ENCODE results near the gene SIGLEC1.
A peak's percentile ranks its signal among the peaks of the same experiment; 100 is the strongest.

SIGLEC1 gene

GRCh38 chr20:3705491-3705969, 6.9 kb downstream of the SIGLEC1 start:
- Mint-ChIP-seq H3K36me3 (ENCODE audit: low read depth) (no peaks in the 10 kb centered on the region), H3K9me3 (no peaks in the 10 kb centered on the region), H3K27ac (no peak overlapping the region), H3K27me3 (ENCODE audit: low read depth) (peaks cover 7% of the 10 kb centered on the region), H3K4me3 (no peak overlapping the region), H3K4me1 (peaks cover 5% of the 10 kb centered on the region)
- no peak for TF ChIP-seq CTCF (IDR thresholded peaks at IDR 0.05; ENCODE audit: unreplicated experiment in 3 of 3)

DNA sequence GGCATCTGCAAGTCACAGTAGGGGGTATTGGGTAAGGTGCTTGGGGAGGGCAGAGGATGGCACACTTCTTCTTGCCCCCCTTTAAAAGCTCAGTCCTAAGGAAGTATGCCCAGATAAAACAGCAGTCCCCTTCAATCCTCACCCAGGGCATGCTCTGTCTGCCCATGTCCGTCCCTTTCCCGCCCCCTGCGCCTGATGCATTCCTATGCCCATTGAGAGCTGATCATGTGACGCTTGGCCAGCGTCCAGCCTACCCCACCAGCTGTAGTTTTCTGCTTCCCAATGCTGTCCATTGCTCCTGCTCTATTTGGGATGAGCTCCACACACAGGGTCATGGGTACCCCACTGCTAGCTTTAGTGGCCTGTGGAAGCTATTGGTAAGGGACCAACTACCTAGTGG, 8.3 kb downstream of the SIGLEC1 start:
- no peaks in the 10 kb centered on the region for H3K4me1 Mint-ChIP-seq
- peaks cover 7% of the 10 kb centered on the region for H3K27me3 Mint-ChIP-seq (ENCODE audit: low read depth)
- TF ChIP-seq CTCF (IDR thresholded peaks at IDR 0.05; ENCODE audit: unreplicated experiment in 3 of 3), result no peak
- H3K4me3 Mint-ChIP-seq, result no peak overlapping the region
- H3K36me3 Mint-ChIP-seq (ENCODE audit: low read depth), result no peaks in the 10 kb centered on the region
- H3K9me3 Mint-ChIP-seq, result no peaks in the 10 kb centered on the region
- H3K27ac Mint-ChIP-seq, result no peak overlapping the region

DNA sequence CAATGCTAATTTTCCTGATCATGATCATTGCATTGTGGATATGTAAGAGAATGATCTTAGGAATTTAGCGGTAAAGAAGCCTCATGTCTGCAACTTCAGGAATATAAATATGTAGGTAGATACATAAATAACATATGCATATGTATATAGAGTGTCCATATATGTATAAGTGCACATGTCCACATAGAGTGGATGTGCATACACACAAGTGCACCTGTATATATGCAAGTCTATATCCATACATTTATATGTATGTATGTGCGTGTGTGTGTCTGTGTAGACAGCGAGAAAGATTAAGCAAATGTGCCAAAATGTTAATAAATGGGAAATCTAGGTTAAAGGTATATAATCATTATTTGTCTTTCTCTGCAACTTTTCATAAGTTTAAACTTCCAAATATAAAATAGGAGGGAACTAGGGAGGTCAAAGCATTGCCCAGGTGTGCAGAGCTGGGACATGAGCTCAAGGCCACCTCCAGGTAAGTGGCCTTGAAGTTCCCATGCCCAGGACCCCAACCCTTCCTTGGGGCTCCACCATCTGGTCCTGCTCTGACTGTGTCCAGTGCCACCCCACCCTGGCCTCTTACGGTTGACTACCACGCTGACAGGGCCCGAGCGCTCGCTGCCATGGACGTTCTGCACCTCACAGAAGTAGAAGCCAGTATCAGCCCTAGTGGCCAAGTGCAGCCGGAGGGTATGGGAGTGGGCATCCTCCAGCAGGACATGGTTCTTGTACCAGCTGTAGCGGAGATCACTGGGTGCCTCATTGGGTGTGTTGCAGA, 9.6 kb downstream of the SIGLEC1 start:
- Mint-ChIP-seq H3K4me3 (no peak overlapping the region), H3K27ac (no peak overlapping the region)

DNA sequence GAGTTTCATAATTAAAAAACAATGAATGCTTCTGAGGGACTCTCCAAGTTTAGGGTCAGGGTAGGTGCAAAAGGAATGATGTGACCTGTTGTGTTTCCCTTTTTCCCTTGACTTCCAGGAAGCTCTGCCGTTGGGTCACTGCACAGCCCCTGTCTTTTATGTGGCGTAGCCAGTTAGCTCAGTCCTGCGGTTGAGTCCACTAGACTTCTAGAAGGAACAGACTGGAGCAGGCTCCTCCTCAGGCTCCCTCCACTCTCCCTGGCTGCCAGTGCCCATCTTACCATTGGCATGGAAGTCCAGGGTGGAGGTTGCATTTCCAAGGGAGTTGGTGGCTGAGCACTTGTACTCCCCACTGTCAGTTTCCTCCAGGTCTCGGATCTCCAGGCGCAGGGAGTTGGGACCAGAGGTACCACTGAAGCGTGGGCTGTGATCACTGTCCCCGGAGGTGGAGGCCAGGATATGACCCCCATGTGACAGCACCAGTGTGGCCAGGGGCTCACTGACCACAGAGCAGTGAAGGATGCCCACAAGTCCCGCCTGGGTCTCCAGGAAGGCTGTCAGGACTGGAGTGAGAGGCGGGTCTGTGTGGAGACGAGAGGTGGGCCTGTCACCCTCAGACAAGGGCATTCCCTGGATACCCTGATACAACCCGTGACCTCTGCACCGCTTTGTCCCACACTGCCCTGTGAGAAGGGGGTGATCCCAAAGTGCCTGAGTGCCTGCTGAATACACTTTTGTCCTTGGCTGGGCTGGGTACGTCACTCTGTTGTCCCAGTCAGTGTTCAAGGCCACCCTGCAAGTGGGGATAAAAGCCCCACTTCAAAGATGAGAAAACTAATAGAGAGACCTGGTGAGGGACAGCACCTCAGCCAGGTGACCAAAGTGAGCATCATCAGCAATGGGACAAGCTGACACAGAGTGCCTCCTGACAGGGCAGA, 11.1 kb downstream of the SIGLEC1 start:
- Mint-ChIP-seq H3K4me3 (no peak overlapping the region), H3K27ac (no peak overlapping the region), H3K9me3 (no peaks in the 10 kb centered on the region), H3K27me3 (ENCODE audit: low read depth) (peaks cover 7% of the 10 kb centered on the region), H3K4me1 (peaks cover 9% of the 10 kb centered on the region), H3K36me3 (ENCODE audit: low read depth) (no peaks in the 10 kb centered on the region)
- TF ChIP-seq CTCF (IDR thresholded peaks at IDR 0.05; ENCODE audit: unreplicated experiment in 3 of 3), result no peak

More for the DNA sequence above, 9.6 kb downstream of the SIGLEC1 start:
- peaks cover 7% of the 10 kb centered on the region for H3K27me3 Mint-ChIP-seq (ENCODE audit: low read depth)
- peaks cover 9% of the 10 kb centered on the region for H3K4me1 Mint-ChIP-seq
- H3K9me3 Mint-ChIP-seq, result no peaks in the 10 kb centered on the region
- H3K36me3 Mint-ChIP-seq (ENCODE audit: low read depth), result no peaks in the 10 kb centered on the region
- no peak for TF ChIP-seq CTCF (IDR thresholded peaks at IDR 0.05; ENCODE audit: unreplicated experiment in 3 of 3)

- no peak for TF ChIP-seq CTCF (IDR thresholded peaks at IDR 0.05; ENCODE audit: unreplicated experiment in 3 of 3)
- peaks cover 9% of the 10 kb centered on the region for H3K4me1 Mint-ChIP-seq
- no peaks in the 10 kb centered on the region for H3K36me3 Mint-ChIP-seq (ENCODE audit: low read depth)
- no peaks in the 10 kb centered on the region for H3K9me3 Mint-ChIP-seq
- H3K27me3 Mint-ChIP-seq (ENCODE audit: low read depth), result peaks cover under 1% of the 10 kb centered on the region
- no peak overlapping the region for H3K4me3 Mint-ChIP-seq
- peak overlapping the region in 1 of 3 experiments; percentile 43 for H3K27ac Mint-ChIP-seq
These were observed 13.4 kb downstream of the SIGLEC1 start for GRCh38 chr20:3699037-3699436.
